ENCODE measurements around the gene PNPLA7.

DNA sequence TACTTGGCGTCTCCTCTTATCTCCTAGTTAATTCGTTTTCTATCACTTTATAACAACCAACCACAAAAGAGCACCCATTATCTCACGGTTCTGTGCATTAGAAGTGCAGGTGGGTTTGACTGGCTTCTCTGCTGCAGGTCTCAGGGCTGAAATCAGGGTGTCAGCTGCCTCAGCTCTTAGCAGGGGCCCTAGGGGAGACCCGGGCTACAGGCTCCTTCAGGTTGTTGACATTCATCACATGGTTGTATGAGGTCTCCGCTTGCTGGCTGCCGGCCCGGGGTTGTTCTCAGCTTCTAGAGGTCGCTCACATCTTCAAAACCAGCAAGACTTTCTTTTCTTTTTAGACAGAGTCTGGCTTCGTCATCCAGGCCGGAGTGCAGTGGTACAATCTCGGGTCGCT lies 43.0 kb upstream of the PNPLA7 start:
- no peak for TF ChIP-seq ZNF16 (tag by site-specific recombination; IDR thresholded peaks at IDR 0.05; ENCODE audit: low read depth)
- TF ChIP-seq, protein P1, sequence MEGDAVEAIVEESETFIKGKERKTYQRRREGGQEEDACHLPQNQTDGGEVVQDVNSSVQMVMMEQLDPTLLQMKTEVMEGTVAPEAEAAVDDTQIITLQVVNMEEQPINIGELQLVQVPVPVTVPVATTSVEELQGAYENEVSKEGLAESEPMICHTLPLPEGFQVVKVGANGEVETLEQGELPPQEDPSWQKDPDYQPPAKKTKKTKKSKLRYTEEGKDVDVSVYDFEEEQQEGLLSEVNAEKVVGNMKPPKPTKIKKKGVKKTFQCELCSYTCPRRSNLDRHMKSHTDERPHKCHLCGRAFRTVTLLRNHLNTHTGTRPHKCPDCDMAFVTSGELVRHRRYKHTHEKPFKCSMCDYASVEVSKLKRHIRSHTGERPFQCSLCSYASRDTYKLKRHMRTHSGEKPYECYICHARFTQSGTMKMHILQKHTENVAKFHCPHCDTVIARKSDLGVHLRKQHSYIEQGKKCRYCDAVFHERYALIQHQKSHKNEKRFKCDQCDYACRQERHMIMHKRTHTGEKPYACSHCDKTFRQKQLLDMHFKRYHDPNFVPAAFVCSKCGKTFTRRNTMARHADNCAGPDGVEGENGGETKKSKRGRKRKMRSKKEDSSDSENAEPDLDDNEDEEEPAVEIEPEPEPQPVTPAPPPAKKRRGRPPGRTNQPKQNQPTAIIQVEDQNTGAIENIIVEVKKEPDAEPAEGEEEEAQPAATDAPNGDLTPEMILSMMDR (tag by site-specific recombination; IDR thresholded peaks at IDR 0.05): no peak
- no peak for TF ChIP-seq PRDM1 (tag by site-specific recombination; IDR thresholded peaks at IDR 0.05)
- TF ChIP-seq KLF1 (tag by site-specific recombination; IDR thresholded peaks at IDR 0.05): no peak
- no peak for TF ChIP-seq TCF7L2 (IDR thresholded peaks at IDR 0.05; ENCODE audit: borderline replicate concordance, low read depth, low read length)
- TF ChIP-seq, protein P2, sequence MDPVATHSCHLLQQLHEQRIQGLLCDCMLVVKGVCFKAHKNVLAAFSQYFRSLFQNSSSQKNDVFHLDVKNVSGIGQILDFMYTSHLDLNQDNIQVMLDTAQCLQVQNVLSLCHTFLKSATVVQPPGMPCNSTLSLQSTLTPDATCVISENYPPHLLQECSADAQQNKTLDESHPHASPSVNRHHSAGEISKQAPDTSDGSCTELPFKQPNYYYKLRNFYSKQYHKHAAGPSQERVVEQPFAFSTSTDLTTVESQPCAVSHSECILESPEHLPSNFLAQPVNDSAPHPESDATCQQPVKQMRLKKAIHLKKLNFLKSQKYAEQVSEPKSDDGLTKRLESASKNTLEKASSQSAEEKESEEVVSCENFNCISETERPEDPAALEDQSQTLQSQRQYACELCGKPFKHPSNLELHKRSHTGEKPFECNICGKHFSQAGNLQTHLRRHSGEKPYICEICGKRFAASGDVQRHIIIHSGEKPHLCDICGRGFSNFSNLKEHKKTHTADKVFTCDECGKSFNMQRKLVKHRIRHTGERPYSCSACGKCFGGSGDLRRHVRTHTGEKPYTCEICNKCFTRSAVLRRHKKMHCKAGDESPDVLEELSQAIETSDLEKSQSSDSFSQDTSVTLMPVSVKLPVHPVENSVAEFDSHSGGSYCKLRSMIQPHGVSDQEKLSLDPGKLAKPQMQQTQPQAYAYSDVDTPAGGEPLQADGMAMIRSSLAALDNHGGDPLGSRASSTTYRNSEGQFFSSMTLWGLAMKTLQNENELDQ (tag by site-specific recombination; IDR thresholded peaks at IDR 0.05; ENCODE audit: low read depth): no peak
- TF ChIP-seq ZNF426 (tag by site-specific recombination; IDR thresholded peaks at IDR 0.05): no peak
- no peak for TF ChIP-seq ZNF155 (tag by site-specific recombination; IDR thresholded peaks at IDR 0.05)
- TF ChIP-seq GLI4 (tag by site-specific recombination; IDR thresholded peaks at IDR 0.05): no peak
- no peak for TF ChIP-seq HOXA7 (CRISPR knock-in tag; IDR thresholded peaks at IDR 0.05; ENCODE audit: borderline replicate concordance)
- no peak for TF ChIP-seq ZNF549 (tag by site-specific recombination; IDR thresholded peaks at IDR 0.05)
- TF ChIP-seq ZNF274 (IDR thresholded peaks at IDR 0.05; ENCODE audit: low read length): no peak
- TF ChIP-seq ZNF274 (tag by site-specific recombination; IDR thresholded peaks at IDR 0.05; ENCODE audit: borderline replicate concordance): no peak

Data from HEK293 (cell line).